Body of pancreas (tissue), 4 donors: ENCODE measurements around the gene UNC5A. TPM values are rescaled to one million over a fixed set of nuclear protein-coding genes. Genes with fewer than 3 reads are reported as not detected.

ENCODE experiments used
- ATAC-seq: fragments of 150-250 bp; one replicate; pipeline ENCODE4 v1.9.1; 2016
- DNase-seq, 4 donors: peaks; one replicate each; pipeline ENCODE4 v3.0.0-alpha.2; 2019
- H3K27ac ChIP-seq, 4 donors: fragments of 200-600 bp; sonication (generic); 1 replicate in 3 of 4; 2 replicates in 1 of 4; pipeline versions ENCODE4 v1.5.1 to v1.6.1; 2016 to 2019; ENCODE audit warnings: mild to moderate bottlenecking in 1 of 4, mixed read lengths in 1 of 4, moderate library complexity in 1 of 4
- H3K27me3 ChIP-seq, 2 donors: fragments of 200-600 bp; sonication (generic); one replicate each; pipeline ENCODE4 v1.6.0; 2016; ENCODE audit warnings: mild to moderate bottlenecking in 1 of 2
- H3K36me3 ChIP-seq, 2 donors: fragments of 200-600 bp; sonication (generic); replicated peaks in 1 of 2; 2 replicates each; pipeline ENCODE4 v1.5.1; 2016; ENCODE audit warnings: low read depth in 2 of 2; ENCODE audit not compliant: insufficient read depth in 1 of 2
- H3K4me1 ChIP-seq: fragments of 200-600 bp; sonication (generic); one replicate; pipeline ENCODE4 v1.6.0; 2016
- H3K4me3 ChIP-seq, 2 donors: fragments of 200-600 bp; sonication (generic); 1 replicate in 1 of 2; 2 replicates in 1 of 2; pipeline ENCODE4 v1.5.1; 2016 to 2019
- H3K9me3 ChIP-seq, 3 donors: fragments of 200-600 bp; sonication (generic); 1 replicate in 2 of 3; 2 replicates in 1 of 3; pipeline ENCODE4 v1.5.1; 2016
- POLR2A ChIP-seq, 3 donors: fragments of 450-650 bp; IDR thresholded peaks; one replicate each; pipeline ENCODE4 v1.6.1; 2016; ENCODE audit warnings: antibody characterized with exemption in 3 of 3, mild to moderate bottlenecking in 2 of 3
- WGBS, 2 donors: methylation state at CpG; one replicate each; pipeline ENCODE4 v1.1.5; 2017; 5-methylcytosine and 5-hydroxymethylcytosine counted together
- intact Hi-C: fragments of 100-400 bp; cut with DNase I; formaldehyde crosslinking; loops from one replicate; pipeline ENCODE4 v1.15.1; 2023
- total RNA-seq, 2 donors: library from RNA; depleted of rRNA; stranded (reverse); fragments of >200 nt; gene quantifications; one replicate each; pipeline ENCODE4 v1.1.0, GENCODE V29; 2016
- TF ChIP-seq, protein P1 (sequence below), 7 experiments: fragments of 450-650 bp in 4 of 7; fragments of 200-600 bp in 3 of 7; sonication (generic) in 3 of 7; IDR thresholded peaks; one replicate each; pipeline ENCODE4 v1.5.1; 2016 to 2019; ENCODE audit warnings: antibody characterized with exemption in 7 of 7

The UNC5A gene
- total RNA-seq, 2 donors from 2014 or later, result 0.52 to 0.66 TPM

GRCh38 chr5:176823869-176824412 is 13.6 kb downstream of the UNC5A start:
- Histone ChIP-seq H3K36me3 (no peaks in the 10 kb centered on the region), H3K9me3 (no peaks in the 10 kb centered on the region), H3K4me3 (no peak overlapping the region), H3K27ac (no peak overlapping the region), H3K27me3 (no peaks in the 10 kb centered on the region), H3K4me1 (no peaks in the 10 kb centered on the region)
- WGBS, 2 donors, result 56 to 60% methylated on average over 5 to 20 of the region's 20 CpGs
- DNase-seq (no peak), ATAC-seq (no peak)
- intact Hi-C loops, result no loop called here
- no peak for TF ChIP-seq POLR2A (IDR thresholded peaks at IDR 0.05)
- TF ChIP-seq, protein P1, sequence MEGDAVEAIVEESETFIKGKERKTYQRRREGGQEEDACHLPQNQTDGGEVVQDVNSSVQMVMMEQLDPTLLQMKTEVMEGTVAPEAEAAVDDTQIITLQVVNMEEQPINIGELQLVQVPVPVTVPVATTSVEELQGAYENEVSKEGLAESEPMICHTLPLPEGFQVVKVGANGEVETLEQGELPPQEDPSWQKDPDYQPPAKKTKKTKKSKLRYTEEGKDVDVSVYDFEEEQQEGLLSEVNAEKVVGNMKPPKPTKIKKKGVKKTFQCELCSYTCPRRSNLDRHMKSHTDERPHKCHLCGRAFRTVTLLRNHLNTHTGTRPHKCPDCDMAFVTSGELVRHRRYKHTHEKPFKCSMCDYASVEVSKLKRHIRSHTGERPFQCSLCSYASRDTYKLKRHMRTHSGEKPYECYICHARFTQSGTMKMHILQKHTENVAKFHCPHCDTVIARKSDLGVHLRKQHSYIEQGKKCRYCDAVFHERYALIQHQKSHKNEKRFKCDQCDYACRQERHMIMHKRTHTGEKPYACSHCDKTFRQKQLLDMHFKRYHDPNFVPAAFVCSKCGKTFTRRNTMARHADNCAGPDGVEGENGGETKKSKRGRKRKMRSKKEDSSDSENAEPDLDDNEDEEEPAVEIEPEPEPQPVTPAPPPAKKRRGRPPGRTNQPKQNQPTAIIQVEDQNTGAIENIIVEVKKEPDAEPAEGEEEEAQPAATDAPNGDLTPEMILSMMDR (IDR thresholded peaks at IDR 0.05), result no peak

- Histone ChIP-seq H3K36me3 (no peaks in the 10 kb centered on the region), H3K4me1 (no peaks in the 10 kb centered on the region), H3K27me3 (no peaks in the 10 kb centered on the region), H3K27ac (no peak overlapping the region), H3K4me3 (no peak overlapping the region), H3K9me3 (no peaks in the 10 kb centered on the region)
- DNase-seq (no peak), ATAC-seq (no peak)
- intact Hi-C loops, result no loop called here
- 88 to 100% methylated on average over 2 to 5 of the region's 5 CpGs for WGBS, 2 donors
- TF ChIP-seq, protein P1 (IDR thresholded peaks at IDR 0.05), result no peak
- TF ChIP-seq POLR2A (IDR thresholded peaks at IDR 0.05), result no peak
These were observed 14.2 kb downstream of the UNC5A start for GRCh38 chr5:176824604-176825003.

GRCh38 chr5:176825234-176825633 is 14.9 kb downstream of the UNC5A start:
- Histone ChIP-seq H3K36me3 (no peaks in the 10 kb centered on the region), H3K4me1 (no peaks in the 10 kb centered on the region), H3K27ac (no peak overlapping the region), H3K27me3 (no peaks in the 10 kb centered on the region), H3K4me3 (no peak overlapping the region), H3K9me3 (no peaks in the 10 kb centered on the region)
- no peak for ATAC-seq
- TF ChIP-seq, protein P1 (IDR thresholded peaks at IDR 0.05), result no peak
- TF ChIP-seq POLR2A (IDR thresholded peaks at IDR 0.05), result no peak
- intact Hi-C loops, result no loop called here
- WGBS, 2 donors, result 76 to 81% methylated on average over 9 of the region's 9 CpGs
- no peak for DNase-seq

DNA sequence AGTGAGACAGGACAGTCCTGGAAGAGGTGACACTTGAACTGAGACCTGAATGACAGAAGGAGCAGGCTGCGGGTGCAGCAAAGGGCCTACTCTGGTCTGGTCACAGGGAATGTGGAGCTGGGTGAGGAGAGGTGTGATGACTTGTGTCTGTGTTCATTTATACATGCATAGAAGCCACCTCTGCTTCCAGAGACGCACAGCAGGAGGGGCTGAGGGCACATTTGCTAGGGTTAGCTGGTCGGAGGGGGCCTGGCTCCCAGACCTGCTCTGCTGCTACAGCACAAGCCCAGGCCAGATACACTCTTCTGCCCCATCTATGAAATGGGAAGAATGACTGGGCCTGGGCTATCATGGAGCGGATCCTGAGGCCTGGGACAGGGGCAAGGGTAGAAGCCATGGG is 15.6 kb downstream of the UNC5A start:
- Histone ChIP-seq H3K9me3 (no peaks in the 10 kb centered on the region), H3K4me3 (no peak overlapping the region), H3K27me3 (no peaks in the 10 kb centered on the region), H3K36me3 (no peaks in the 10 kb centered on the region), H3K27ac (no peak overlapping the region), H3K4me1 (no peaks in the 10 kb centered on the region)
- WGBS, 2 donors, result 69 to 78% methylated on average over 4 of the region's 4 CpGs
- no peak for ATAC-seq
- intact Hi-C loops, result no loop called here
- TF ChIP-seq POLR2A (IDR thresholded peaks at IDR 0.05), result no peak
- TF ChIP-seq, protein P1 (IDR thresholded peaks at IDR 0.05), result no peak
- DNase-seq, result no peak

- WGBS, 2 donors, result 80 to 82% methylated on average over 14 of the region's 14 CpGs
These were observed 17.5 kb downstream of the UNC5A start for GRCh38 chr5:176827736-176828414.

More at GRCh38 chr5:176827736-176828414, 17.5 kb downstream of the UNC5A start:
- ATAC-seq, result no peak
- TF ChIP-seq, protein P1 (IDR thresholded peaks at IDR 0.05), result no peak
- no peak for TF ChIP-seq POLR2A (IDR thresholded peaks at IDR 0.05)
- no peak overlapping the region for H3K4me3 ChIP-seq
- no peaks in the 10 kb centered on the region for H3K27me3 ChIP-seq
- H3K36me3 ChIP-seq, result no peaks in the 10 kb centered on the region
- intact Hi-C loops, result no loop called here
- H3K27ac ChIP-seq, result no peak overlapping the region
- H3K4me1 ChIP-seq, result no peaks in the 10 kb centered on the region
- no peaks in the 10 kb centered on the region for H3K9me3 ChIP-seq
- DNase-seq, result no peak
